Putamen (tissue), 1 donor: ENCODE data around the gene ST3GAL6.
A peak's percentile ranks its signal among the peaks of the same experiment; 100 is the strongest.

Experiments
- DNase-seq: peaks from one replicate; pipeline ENCODE4 v3.0.0-alpha.2; 2016; ENCODE audit warnings: low spot score

The ST3GAL6 gene

GRCh38 chr3:98740324-98740723, 22.8 kb upstream of the ST3GAL6 start:
- DNase-seq = no peak

DNA sequence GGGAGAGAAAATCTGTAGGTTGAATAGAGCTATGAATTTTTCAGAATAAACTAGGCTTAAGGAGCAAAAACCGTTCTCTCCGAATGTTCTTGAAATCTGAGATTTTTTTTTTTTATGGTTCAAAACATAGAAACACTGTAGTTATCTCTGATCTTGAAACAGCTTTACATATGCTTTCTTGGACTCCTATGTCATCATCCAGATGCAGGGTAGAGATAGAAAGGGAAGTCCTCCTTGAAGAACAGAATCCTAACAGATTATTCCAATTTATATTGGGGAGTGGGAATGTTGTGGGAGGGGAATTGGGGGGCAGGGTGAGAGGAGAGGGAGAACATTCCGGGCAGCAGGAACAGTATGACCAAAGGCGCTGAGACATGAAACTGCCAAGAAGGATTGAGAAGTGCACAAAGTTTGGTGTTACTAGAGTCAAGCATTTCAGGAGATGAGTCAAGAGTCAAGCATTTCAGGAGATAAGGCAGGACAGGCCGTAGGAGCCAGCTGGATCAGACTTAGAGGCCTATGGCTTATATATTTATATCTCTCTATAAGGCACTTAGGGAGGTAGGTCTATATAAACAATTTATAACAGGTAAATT, 21.9 kb upstream of the ST3GAL6 start:
- no peak for DNase-seq

DNA sequence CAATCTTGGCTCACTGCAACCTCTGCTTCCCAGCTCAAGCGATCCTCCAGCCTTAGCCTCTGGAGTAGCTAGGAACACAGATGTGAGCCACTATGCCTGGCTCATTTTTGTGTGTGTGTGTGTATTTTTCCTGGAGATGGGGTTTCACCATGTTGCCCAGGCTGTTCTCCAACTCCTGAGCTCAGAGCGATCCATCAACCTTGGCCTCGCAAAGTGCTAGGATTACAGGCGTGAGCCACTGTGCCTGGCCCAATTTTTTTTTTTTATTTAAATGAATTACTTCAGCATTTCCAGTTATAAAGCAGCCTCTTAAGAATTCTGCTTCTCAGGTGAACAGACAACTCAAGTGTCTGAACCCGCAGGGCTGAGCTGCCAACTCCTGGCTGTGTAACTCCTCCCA, 20.1 kb upstream of the ST3GAL6 start:
- DNase-seq = no peak

DNA sequence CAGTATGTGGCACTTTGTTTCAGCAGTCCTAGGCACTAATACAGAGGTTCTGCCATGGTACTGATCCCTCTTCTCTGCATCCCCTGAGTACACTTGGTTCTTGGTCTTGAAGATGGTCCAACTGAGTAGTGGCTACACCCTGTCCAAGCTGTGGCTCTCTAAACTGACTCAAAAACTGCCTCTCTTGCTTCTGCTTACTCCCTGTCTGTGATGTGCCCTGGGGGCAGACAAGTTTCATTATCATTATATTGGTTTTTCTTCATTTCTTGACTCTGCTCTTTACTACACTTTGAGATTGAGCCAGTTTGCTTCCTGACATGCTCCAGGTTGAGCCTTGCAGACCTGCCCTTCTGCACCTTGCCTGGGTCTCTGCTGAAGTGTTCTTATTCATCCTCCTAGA, 18.9 kb upstream of the ST3GAL6 start:
- no peak for DNase-seq

GRCh38 chr3:98745718-98746117, 17.4 kb upstream of the ST3GAL6 start:
- DNase-seq = no peak

- DNase-seq = no peak
These were observed 17.0 kb upstream of the ST3GAL6 start for GRCh38 chr3:98746122-98746521.

- no peak for DNase-seq
These were observed 16.3 kb upstream of the ST3GAL6 start for GRCh38 chr3:98746882-98747281.

GRCh38 chr3:98750276-98750919, 12.7 kb upstream of the ST3GAL6 start:
- DNase-seq = no peak

GRCh38 chr3:98754483-98754882, 8.7 kb upstream of the ST3GAL6 start:
- DNase-seq = no peak

- DNase-seq = no peak
These were observed 7.5 kb upstream of the ST3GAL6 start for GRCh38 chr3:98755601-98756000.

- no peak for DNase-seq
These were observed 3.5 kb upstream of the ST3GAL6 start for GRCh38 chr3:98759629-98760028.

DNA sequence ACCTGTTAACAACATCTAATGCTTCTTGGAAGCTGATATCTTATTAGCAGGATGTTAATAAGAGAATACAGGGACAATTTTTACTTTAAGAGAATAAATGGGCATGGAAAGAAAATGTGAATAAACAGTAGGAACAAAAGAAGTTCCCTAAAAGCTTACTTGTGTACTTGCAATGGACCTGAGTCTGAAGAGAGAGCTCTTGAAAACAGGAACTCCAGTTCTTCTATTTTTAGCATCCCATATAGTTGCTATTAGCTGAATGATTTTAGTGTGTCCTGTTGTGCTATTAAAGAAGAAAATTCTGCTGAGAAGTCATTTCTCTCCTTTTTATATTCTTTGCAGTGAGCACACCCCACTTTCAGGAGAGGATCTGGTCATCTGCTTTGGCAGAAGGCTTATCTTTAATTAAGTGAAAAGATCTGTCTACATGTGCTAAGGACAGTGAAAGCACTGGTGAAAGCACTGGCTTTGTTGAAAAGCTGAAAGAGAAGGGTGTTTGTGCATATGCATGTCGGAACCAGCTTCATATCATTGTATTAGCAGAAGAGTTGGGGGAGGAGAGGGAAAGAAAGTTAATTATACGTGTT, 1.4 kb upstream of the ST3GAL6 start:
- DNase-seq = no peak

DNA sequence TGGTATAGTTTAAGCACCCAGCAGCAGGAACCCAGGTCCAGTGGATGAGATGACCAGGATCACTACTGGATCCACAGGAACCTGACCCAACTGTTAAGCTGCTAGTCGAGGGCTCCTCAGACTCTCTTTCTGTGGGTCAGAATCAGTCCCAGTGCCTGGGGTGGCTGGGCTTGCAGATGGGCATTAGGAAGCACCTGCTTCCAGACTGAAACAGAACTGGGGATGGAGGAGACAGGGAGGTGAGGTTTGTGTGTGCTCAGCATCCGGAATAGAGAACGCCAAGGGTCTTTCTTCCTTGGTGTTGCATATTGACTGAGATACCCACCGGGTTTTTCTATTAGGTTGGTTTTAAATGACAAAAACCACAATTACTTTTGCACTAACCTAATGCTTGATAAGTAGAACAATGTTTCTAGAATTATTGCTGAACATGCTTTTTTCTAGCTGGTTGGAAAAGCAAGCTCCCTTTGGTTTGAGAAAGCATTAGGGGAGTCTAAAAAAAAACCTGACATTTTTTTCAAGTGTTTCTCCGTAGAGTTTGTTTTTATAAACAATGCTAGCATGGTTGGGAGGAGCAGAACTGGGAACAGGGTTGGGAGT, 779 bp downstream of the ST3GAL6 start:
- no peak for DNase-seq

GRCh38 chr3:98764472-98764884, 1.3 kb downstream of the ST3GAL6 start:
- DNase-seq = no peak

DNA sequence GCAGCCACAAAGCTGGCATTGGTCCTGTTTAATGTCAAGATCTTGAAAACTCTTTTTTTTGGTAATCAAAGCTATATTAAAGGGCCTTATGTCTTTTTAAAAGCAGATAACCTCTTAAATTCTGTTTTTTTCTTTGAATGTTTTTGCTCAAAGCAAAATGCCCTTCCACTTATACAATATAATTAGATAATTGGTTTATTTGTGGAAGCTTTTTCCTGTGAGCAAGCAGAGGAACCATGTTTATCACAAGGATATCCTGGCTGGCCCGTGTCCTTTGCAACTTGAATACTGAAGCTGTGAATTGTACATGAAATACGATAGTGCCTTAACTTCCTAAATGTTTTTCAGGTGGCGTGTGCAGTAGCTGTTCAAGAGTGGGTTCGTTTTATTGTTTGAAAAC, 2.6 kb downstream of the ST3GAL6 start:
- DNase-seq = no peak

- no peak for DNase-seq
These were observed 3.8 kb downstream of the ST3GAL6 start for GRCh38 chr3:98766924-98767323.

GRCh38 chr3:98768961-98769360, 5.8 kb downstream of the ST3GAL6 start:
- DNase-seq = no peak

DNA sequence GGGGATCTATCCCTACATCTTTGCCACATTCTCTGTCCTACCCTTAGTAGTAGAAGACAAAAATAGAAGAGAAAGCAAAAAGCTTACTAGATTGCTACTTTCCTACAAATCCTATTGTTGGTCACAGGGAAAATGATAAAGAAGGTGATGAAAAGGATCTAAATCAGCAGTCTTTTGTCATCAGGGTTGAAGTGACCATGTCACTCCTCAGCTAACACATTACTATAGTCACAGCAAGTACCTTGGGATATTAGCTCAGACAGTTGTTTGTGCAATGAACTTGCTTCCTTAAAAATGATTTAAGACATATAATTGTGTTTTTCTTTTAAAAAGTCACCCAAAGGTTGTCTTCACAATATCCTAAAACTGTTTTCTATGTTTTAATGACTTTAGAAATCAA, 6.3 kb downstream of the ST3GAL6 start:
- no peak for DNase-seq

- DNase-seq = peak; percentile 82
These were observed 7.3 kb downstream of the ST3GAL6 start for GRCh38 chr3:98770261-98771039.

GRCh38 chr3:98772022-98772421, 8.9 kb downstream of the ST3GAL6 start:
- DNase-seq = no peak

GRCh38 chr3:98775459-98776139, 12.5 kb downstream of the ST3GAL6 start:
- no peak for DNase-seq

DNA sequence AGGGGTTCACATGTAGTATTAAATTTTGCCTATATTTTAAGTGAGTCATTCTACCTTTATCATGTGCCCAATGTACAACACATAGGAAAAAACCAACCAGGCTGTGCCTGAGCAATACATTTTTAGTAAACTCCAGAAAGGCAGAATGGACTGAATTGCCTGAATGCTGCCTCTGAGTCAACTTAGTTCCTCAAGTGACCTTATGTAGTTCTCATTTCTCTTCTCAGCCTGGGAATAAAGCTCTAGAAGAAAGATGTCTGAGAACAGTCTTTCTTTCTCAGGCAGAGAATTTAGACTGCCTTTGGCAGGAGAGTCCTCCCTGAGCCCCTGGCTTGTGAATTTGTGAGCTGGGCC, 13.0 kb downstream of the ST3GAL6 start:
- no peak for DNase-seq
